GM19455 (cell line): ENCODE measurements around the gene RABGAP1L.
"Not testable (repeated sequence)": the region's sequence is repeated elsewhere in the genome, so short reads cannot be mapped to it uniquely, and the experiment has no call there.

Source experiments
- ATAC-seq: cut with Tn5 transposase; IDR thresholded peaks from one replicate; pipeline ENCODE4 v1.9.1; 2021; ENCODE audit not compliant: unreplicated experiment

RABGAP1L gene

DNA sequence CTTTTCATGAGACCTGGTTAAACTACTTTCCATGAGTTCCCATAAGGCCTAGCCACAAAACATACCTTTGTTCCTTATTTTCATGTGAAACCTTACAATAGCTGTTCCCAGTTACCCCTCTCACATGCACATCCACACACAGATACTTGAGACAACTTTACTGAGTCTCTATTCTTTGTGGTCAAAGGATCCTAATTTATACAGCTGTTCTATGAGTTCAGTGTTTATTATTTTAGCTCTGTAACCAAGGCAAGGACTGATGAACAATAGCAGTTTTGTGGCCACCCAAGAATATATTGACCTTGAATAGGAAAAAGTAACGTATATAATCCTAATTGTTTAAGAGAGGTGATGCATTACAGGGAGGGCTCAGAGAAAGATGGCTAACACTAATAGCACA, 679.9 kb downstream of the RABGAP1L start:
- ATAC-seq = no peak

DNA sequence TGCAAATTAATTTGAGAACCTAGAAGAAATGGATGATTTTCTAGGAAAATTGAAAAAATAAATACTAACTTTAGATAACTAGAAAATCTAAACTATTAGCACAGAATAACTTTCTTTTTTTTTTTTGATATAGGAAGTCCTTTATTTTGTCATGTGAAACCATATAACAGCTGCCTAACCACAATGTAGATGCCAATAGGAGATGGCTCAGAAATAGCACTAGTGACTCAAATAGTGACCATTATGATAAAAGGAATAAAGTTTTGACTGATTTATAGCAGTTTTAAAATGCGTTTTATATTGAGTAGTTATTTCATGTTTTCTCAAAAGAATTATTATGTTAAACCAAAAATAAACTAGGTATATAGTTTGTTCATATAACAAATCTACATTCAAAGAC, 682.4 kb downstream of the RABGAP1L start:
- no peak for ATAC-seq

DNA sequence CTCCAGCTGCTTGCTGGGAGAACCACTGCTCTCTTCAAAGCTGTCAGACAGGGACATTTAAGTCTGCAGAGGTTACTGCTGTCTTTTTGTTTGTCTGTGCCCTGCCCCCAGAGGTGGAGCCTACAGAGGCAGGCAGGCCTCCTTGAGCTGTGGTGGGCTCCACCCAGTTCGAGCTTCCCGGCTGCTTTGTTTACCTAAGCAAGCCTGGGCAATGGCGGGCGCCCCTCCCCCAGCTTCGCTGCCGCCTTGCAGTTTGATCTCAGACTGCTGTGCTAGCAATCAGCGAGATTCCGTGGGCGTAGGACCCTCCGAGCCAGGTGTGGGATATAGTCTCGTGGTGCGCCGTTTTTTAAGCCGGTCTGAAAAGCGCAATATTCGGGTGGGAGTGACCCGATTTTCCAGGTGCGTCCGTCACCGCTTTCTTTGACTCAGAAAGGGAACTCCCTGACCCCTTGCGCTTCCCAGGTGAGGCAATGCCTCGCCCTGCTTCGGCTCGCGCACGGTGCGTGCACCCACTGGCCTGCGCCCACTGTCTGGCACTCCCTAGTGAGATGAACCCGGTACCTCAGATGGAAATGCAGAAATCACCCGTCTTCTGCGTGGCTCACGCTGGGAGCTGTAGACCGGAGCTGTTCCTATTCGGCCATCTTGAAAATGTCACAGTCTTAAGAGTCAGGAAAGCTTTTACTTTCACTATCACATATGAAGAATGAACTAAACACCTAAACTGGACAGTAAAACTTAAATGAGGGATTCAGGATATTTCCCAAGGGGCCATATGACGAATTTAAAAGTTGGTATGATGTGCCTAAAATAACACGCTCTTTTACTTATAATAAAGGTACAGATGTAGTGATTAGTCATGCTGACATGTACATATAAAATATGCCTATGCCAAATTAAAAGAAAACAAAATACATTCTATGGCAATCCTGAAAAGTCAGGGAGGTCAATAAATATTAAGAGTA, 689.6 kb downstream of the RABGAP1L start:
- not testable (repeated sequence) for ATAC-seq

DNA sequence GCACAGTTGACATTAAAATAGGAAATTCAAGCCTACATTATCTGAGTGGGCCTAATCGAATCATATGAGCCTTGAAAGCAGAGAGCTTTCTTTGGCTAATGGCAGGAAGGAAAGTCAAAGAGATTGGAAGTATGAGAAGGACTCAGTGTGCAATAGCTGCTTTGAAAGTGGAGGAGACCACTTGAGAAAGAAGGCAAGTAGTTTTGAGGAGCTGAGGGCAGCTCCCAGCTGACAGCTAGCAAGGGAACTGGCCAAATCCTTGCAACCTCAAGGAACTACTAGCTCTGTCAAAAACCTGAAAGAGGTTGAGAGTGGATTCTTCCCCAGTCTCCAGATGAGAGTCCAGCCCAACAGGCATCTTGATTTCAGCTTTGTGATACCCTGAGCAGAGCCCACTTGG, 691.4 kb downstream of the RABGAP1L start:
- no peak for ATAC-seq

- no peak for ATAC-seq
These were observed 699.0 kb downstream of the RABGAP1L start for GRCh38 chr1:174858301-174858700.

- no peak for ATAC-seq
These were observed 711.0 kb downstream of the RABGAP1L start for GRCh38 chr1:174870319-174870718.

- ATAC-seq = no peak
These were observed 712.6 kb downstream of the RABGAP1L start for GRCh38 chr1:174871886-174872285.

DNA sequence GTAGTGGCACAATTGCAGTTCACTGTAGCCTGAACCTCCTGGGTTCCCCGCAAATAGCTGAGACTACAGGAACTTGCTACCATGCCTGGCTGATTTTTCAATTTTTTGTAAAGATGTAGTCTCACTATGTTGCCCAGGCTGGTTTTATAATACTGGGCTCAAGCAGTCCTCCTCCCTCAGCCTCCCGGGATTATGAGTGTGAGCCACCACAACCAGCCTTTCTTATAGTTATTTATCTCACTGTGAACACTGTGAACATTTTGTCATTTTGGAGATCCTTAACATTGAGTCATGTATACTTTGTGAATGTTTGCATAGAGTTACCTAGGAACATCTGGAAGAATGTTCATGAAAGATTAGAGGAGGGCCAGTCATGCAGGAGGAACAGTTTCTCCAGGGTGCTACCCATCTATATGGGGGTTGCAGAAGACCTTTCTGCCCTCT, 713.3 kb downstream of the RABGAP1L start:
- ATAC-seq = no peak

GRCh38 chr1:174874331-174875053, 715.2 kb downstream of the RABGAP1L start:
- ATAC-seq = peak; percentile 56

GRCh38 chr1:174875306-174875705, 716.0 kb downstream of the RABGAP1L start:
- ATAC-seq = no peak

DNA sequence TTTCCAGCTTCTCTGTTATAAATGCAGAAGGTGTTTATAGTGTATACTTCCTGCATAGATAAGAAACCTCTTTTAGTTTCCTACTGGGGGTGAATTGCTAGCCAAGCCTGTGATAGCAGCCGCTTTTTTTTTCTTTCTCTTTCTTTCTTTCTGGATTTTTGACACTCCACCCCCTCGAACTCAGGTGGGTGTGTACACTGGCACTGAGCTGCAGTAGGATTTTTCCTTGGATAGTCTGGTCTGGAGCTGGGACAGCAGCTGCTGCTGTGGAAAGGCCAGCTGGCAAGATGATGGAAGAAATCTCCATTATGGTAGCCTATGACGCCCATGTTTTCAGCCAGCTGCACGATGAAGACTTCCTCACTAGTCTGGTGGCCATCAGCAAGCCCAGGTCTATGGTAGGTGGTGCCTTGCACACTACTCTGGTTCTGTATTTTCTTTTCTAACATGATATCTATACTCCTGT, 717.9 kb downstream of the RABGAP1L start:
- no peak for ATAC-seq

- ATAC-seq = no peak
These were observed 720.9 kb downstream of the RABGAP1L start for GRCh38 chr1:174880171-174880570.

- no peak for ATAC-seq
These were observed 724.1 kb downstream of the RABGAP1L start for GRCh38 chr1:174883409-174883808.

GRCh38 chr1:174884038-174884437, 724.7 kb downstream of the RABGAP1L start:
- ATAC-seq = no peak

GRCh38 chr1:174884566-174884965, 725.2 kb downstream of the RABGAP1L start:
- no peak for ATAC-seq

DNA sequence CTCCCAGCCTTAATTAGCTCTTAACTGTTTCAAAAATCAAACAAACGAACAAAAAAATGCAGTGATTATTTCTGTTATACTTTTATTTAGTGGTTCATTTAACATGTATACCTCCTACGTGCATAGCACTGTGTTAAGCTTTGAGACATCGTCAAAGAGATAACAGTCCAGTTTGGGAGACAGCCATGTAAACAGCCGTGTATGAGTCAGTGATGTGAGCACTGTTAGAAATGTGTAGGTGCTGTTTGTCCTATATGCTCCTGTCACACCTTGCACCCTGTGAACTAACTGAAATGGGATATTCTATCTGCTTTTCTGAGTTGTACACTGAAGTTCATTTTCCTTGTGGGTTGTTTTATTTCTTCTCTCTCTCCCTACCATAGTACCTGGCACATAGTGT, 730.7 kb downstream of the RABGAP1L start:
- no peak for ATAC-seq

DNA sequence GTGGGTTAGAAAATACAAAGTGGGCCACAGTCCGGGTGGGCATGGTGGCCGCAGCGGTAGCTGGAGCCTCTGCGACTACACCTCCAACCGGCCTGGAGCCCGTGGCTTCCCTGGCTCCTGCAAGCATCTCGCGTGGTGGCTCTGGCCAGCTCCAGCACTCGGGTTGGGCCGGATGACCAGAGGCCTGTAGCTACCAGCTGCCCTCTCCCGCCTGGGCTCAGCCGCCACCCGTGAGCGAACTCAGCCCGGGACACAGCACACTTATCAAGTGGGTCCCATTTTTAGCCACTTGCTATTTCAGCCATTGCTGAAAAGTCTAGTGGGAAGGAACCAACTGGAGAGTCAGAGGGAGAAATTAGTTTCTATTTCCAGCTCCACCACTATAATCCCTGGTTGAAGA, 732.7 kb downstream of the RABGAP1L start:
- no peak for ATAC-seq

DNA sequence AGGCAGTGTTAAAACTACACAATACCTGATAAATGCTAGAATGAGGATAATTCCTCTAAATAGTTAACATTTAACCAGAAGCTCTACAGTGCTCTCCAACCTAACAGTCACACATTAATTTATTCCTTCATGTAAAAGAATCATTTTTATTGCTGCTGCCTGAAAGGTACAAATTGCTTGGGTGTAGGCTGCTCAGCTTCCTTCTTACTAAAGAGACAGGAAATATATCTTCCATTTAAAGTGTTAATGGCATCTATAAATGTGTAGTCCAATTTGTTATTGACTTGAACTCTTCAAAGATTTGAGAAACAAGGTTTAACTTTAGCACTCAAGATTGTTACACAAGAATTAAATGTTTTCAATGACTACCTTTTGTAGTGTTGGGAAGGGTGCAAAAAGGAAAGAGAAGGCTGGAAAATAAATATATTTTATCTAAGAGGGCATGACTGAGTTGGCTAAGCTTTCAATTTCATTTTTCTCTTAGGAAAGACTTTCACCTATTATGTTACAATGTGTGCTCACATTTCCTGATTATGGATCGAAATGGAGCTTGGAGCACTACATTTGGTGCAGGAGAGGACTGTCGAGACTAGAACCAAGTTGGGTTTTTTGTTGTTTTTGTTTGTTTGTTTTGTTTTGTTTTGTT, 734.9 kb downstream of the RABGAP1L start:
- no peak for ATAC-seq

DNA sequence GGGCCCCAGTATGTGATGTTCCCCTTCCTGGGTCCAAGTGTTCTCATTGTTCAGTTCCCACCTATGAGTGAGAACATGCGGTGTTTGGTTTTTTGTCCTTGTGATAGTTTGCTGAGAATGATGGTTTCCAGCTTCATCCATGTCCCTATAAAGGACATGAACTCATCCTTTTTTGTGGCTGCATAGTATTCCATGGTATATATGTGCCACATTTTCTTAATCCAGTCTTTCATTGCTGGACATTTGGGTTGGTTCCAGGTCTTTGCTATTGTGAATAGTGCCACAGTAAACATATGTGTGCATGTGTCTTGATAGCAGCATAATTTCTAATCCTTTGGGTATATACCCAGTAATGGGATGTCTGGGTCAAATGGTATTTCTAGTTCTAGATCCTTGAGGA, 736.3 kb downstream of the RABGAP1L start:
- ATAC-seq = not testable (repeated sequence)

DNA sequence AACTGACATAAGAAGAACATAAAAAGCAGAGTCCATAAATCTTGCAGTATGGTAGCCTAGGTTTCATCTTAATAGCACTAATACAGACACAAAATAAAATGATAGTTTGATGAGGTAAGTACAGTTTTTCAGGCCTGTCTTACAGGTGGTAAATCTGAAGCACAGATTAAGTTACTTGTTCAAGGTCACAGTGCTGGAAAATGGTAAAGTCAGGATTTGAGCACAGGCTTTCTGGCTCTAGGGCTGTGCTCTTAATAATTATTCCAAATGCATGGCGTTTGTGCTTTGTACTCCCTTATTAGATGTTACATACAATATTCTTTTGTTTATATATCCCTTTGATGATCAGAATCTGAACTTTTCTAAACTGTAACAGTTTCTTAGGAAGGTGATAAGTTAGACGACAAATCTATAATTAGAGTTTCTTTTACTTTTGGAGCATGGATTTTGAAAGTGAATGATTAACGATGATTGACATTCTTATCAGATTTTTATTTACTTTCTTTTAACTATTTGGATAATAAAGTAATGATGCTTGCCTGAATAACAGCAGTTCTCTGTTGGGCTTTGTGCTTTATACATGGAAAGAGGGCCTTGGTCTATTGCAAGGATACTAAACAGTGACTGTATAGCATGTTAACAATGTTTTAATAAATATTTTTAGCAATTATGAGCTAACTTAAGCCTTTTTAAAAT, 738.9 kb downstream of the RABGAP1L start:
- ATAC-seq = no peak

DNA sequence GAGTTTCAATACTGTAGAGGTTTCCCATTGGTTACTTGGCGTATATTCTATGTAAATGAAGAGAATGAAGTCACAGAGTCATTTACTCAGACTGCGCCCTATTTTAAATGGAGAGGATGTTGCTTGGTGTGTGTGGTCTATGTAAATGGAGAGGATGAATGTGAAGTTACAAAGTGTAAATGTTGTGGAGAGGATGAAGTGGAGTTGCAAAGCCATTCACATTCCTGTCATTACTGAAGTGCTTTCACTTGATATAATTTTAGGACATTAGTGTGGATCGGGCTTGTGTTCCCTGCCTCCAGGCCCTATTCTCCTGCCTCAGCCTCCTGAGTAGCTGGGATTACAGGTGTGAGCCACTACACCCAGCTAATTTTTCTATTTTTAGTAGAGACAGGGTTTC, 741.0 kb downstream of the RABGAP1L start:
- no peak for ATAC-seq
